Activated naive CD8-positive, alpha-beta T cell treated with anti-CD3 and anti-CD28 coated beads for 36 hours (primary cell): Measurements from ENCODE around the gene ADGRB2. TPM values are rescaled to one million over a fixed set of nuclear protein-coding genes. Genes with fewer than 3 reads are reported as not detected.
A peak's percentile ranks its signal among the peaks of the same experiment; 100 is the strongest.

Experiments
- DNase-seq: peaks from one replicate; pipeline ENCODE4 v3.0.0; 2021
- H3K27ac Mint-ChIP-seq: one replicate; pipeline ENCODE4 v1.8.0; 2022; ENCODE audit warnings: mild to moderate bottlenecking, moderate library complexity, mixed read lengths
- H3K27me3 Mint-ChIP-seq: one replicate; pipeline ENCODE4 v1.8.0; 2022; ENCODE audit warnings: mild to moderate bottlenecking, mixed read lengths
- H3K36me3 Mint-ChIP-seq: one replicate; pipeline ENCODE4 v1.8.0; 2021; ENCODE audit warnings: mild to moderate bottlenecking, mixed read lengths
- H3K4me1 Mint-ChIP-seq: one replicate; pipeline ENCODE4 v1.8.0; 2021; ENCODE audit warnings: mixed read lengths
- H3K4me3 Mint-ChIP-seq: one replicate; pipeline ENCODE4 v1.8.0; 2022; ENCODE audit warnings: mild to moderate bottlenecking, moderate library complexity, mixed read lengths
- H3K9me3 Mint-ChIP-seq: one replicate; pipeline ENCODE4 v1.8.0; 2022; ENCODE audit warnings: mixed read lengths
- total RNA-seq, 2 experiments: library from RNA; stranded (reverse); gene quantifications; one replicate each; pipeline ENCODE4 v1.2.3, GENCODE V29; 2021

ADGRB2 gene
- total RNA-seq, 2 experiments from 2014 or later, result 0.08 to 0.18 TPM

GRCh38 chr1:31780632-31781031, 16.5 kb upstream of the ADGRB2 start:
- H3K9me3 Mint-ChIP-seq, result no peaks in the 10 kb centered on the region
- peaks cover 18% of the 10 kb centered on the region for H3K27me3 Mint-ChIP-seq
- H3K4me3 Mint-ChIP-seq, result no peak overlapping the region
- no peaks in the 10 kb centered on the region for H3K4me1 Mint-ChIP-seq
- H3K27ac Mint-ChIP-seq, result no peak overlapping the region
- no peaks in the 10 kb centered on the region for H3K36me3 Mint-ChIP-seq
- DNase-seq, result no peak

DNA sequence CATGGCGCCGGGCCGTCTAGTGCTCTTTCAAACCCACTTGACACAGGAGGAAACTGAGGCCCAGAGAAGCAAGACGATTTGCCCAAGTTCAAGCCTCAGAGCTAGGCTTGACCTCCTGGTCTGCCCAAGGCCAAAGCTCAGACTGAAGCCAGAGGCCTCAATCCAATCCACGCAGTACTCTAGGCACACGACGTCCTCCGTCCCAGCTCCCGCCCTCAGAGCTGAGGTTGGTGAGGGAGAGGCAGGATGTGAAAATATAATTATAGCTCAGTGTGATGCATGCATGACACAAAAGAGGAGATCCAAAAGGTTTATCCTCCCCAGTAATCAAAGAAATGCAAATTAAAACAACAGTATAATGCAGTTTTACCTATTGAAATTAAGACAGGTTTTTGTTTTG, 15.5 kb upstream of the ADGRB2 start:
- Mint-ChIP-seq H3K4me3 (no peak overlapping the region), H3K27me3 (peaks cover 18% of the 10 kb centered on the region), H3K4me1 (no peaks in the 10 kb centered on the region), H3K36me3 (no peaks in the 10 kb centered on the region), H3K9me3 (no peaks in the 10 kb centered on the region), H3K27ac (no peak overlapping the region)
- DNase-seq, result no peak

GRCh38 chr1:31778763-31779488, 14.8 kb upstream of the ADGRB2 start:
- Mint-ChIP-seq H3K36me3 (no peaks in the 10 kb centered on the region), H3K27me3 (peaks cover 25% of the 10 kb centered on the region), H3K4me3 (no peak overlapping the region), H3K4me1 (peaks cover under 1% of the 10 kb centered on the region), H3K27ac (no peak overlapping the region), H3K9me3 (no peaks in the 10 kb centered on the region)
- no peak for DNase-seq

- Mint-ChIP-seq H3K9me3 (no peaks in the 10 kb centered on the region), H3K27ac (no peak overlapping the region), H3K36me3 (no peaks in the 10 kb centered on the region), H3K4me3 (no peak overlapping the region), H3K4me1 (peaks cover 16% of the 10 kb centered on the region), H3K27me3 (peaks cover 42% of the 10 kb centered on the region)
- DNase-seq, result no peak
These were observed 12.4 kb upstream of the ADGRB2 start for GRCh38 chr1:31776516-31776915.

DNA sequence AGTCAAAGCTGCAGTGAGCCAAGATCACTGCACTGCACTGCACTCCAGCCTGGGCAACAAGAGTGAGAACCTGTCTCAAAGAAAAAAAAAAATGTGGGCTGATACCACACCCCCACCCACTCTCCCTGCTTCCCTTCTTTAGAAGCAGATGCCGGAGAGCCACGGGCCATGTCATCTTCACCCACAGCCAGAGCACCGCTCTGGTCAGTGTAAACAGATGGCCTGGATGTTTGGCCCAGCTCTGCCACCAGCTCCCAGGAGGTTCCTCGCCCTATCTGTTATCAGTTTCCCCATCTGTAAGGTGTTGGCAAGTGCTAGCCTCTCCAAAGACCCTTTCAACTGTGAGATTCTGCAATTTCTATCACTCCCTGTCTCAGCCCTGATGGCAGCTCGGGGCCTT, 11.9 kb upstream of the ADGRB2 start:
- DNase-seq, result no peak
- peaks cover 20% of the 10 kb centered on the region for H3K4me1 Mint-ChIP-seq
- H3K36me3 Mint-ChIP-seq, result no peaks in the 10 kb centered on the region
- no peak overlapping the region for H3K4me3 Mint-ChIP-seq
- H3K27ac Mint-ChIP-seq, result no peak overlapping the region
- peaks cover 42% of the 10 kb centered on the region for H3K27me3 Mint-ChIP-seq
- H3K9me3 Mint-ChIP-seq, result no peaks in the 10 kb centered on the region

DNA sequence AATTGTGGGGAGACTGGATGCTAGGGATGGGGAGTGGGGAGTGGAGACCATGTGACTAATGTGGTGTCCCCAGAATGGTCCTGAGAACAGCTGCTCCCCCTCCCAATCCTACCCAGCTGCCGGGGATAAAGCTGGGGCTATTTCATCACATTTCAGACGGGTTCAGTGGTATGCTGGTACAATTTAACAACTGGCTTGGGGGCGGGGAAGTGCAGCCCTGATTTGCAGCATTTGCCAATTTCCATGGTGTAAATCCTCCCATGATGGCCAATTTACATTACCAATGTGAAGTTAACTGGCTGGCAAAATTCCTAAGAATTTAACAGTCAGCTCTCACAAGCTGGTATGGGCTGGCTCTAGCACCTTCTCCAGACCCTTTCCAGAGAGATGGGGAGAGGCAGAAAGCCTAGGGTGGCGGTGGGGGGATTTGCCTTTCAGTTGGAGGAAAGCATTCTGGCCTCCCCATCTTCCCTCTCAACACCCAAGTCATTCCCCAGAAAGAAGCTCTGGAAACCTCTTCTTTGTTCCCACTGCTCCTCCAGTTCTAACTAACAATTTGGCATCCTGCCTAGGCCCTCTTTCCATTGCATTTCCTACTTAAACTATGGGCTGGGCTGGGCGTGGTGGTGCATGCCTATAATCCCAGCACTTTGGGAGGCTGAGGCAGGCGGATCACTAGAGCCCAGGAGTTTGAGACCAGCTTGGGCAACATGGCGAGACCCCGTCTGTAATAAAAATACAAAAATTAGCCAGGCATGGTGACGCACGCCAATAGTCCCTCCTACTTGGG, 11.3 kb upstream of the ADGRB2 start:
- Mint-ChIP-seq H3K9me3 (no peaks in the 10 kb centered on the region), H3K27me3 (peaks cover 42% of the 10 kb centered on the region), H3K36me3 (no peaks in the 10 kb centered on the region), H3K27ac (no peak overlapping the region), H3K4me3 (no peak overlapping the region), H3K4me1 (peaks cover 24% of the 10 kb centered on the region)
- DNase-seq, result no peak

GRCh38 chr1:31774495-31774894, 10.4 kb upstream of the ADGRB2 start:
- Mint-ChIP-seq H3K9me3 (no peaks in the 10 kb centered on the region), H3K36me3 (no peaks in the 10 kb centered on the region), H3K4me3 (no peak overlapping the region), H3K27ac (no peak overlapping the region), H3K27me3 (peaks cover 38% of the 10 kb centered on the region), H3K4me1 (peaks cover 25% of the 10 kb centered on the region)
- DNase-seq, result no peak

DNA sequence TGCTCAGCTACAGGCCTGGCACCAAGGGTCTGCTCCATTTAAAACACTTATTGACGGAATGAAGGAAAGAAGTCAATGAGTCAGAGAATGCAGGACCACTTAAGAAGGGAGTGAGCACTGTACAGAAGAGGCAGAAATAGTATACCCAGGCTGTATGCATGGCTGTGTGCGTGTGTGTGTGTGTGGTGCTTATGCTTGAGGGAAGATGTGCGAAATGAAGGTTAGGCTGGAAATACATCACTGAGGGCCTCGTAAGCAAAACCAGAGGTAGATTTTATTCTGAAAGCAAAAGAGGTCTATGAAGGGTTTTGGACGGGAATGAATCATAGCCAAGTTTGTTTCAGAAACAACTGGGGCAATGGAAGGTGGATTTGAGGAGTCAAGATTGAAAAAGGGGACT, 9.7 kb upstream of the ADGRB2 start:
- Mint-ChIP-seq H3K9me3 (no peaks in the 10 kb centered on the region), H3K27ac (no peak overlapping the region), H3K4me1 (peaks cover 30% of the 10 kb centered on the region), H3K27me3 (peaks cover 35% of the 10 kb centered on the region), H3K4me3 (no peak overlapping the region), H3K36me3 (no peaks in the 10 kb centered on the region)
- DNase-seq, result no peak

DNA sequence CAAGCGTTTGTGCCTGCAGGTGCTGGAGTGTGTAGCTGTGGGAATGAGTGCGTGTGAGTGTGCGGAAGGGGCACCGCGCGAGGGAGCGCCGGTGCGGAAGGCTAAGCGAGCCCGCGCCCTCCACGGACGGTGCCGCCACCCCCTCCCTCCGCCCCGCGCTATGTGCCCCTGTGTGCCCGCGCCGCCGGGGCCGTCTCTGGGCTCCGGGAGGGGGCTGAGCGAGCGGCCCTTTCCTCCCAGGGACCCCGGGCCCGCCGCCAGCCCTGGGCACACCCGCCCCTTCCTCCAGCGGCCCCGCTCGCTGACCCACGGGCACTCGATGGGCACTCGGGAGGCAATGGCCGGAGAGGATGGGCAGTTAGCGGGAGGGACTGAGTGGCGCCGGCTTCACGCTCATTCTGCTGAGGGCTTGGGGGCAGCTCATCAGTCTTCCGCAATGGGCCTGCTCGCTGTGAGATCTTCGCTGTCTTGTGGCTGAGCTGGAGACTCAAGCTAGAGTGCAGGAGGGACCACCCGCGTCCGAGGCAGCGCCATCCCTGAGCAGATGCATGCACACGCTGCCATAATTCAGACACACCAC, 8.6 kb upstream of the ADGRB2 start:
- DNase-seq, result no peak
- H3K4me1 Mint-ChIP-seq, result peaks cover 32% of the 10 kb centered on the region

DNA sequence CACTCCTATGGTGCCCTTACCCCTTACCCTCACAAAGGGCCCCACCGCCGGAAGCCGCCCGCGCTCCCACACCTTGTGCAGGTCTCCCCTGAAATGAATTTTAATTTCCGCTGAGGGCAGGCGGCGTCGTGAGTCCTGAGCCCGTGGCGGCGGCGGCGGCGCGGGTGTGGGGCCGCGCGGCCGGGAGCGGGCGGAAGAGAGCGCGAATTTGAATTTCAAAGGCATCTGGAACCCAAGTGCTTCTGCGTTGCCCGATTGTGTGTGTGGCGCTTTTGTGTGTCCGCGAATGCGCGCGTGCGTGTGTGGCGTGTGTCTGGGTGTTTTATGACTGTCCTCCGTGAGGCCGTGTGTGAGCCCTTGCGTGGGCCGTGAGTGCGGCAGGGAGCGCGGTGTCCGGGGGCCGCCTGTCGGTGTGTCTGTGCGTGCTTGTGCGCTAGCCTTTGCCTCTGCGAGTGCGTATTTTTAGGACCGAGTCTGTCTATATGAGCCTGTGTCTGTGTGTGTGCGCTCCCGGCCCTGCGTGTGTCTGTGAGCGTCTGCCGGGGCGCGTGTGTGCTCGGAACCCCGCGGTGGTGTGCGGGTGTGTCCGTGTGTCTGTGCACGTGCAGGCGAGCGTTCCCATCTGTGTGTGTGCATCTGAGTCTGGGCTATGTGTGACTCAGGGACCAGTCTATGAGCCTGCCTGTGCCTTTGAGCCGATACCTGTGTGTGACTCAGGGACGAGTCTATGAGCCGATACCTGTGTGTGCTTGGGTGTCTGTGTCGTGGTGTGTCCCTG, 7.9 kb upstream of the ADGRB2 start:
- peak overlapping the region; percentile 75 for H3K4me3 Mint-ChIP-seq
- peaks cover 29% of the 10 kb centered on the region for H3K27me3 Mint-ChIP-seq
- H3K36me3 Mint-ChIP-seq, result no peaks in the 10 kb centered on the region
- no peaks in the 10 kb centered on the region for H3K9me3 Mint-ChIP-seq
- DNase-seq, result peak; percentile 45
- H3K27ac Mint-ChIP-seq, result peak overlapping the region; percentile 49
- H3K4me1 Mint-ChIP-seq, result peaks cover 32% of the 10 kb centered on the region

More for the DNA sequence above, 8.6 kb upstream of the ADGRB2 start:
- Mint-ChIP-seq H3K4me3 (peak overlapping the region; percentile 75), H3K36me3 (no peaks in the 10 kb centered on the region), H3K9me3 (no peaks in the 10 kb centered on the region), H3K27me3 (peaks cover 35% of the 10 kb centered on the region), H3K27ac (no peak overlapping the region)

DNA sequence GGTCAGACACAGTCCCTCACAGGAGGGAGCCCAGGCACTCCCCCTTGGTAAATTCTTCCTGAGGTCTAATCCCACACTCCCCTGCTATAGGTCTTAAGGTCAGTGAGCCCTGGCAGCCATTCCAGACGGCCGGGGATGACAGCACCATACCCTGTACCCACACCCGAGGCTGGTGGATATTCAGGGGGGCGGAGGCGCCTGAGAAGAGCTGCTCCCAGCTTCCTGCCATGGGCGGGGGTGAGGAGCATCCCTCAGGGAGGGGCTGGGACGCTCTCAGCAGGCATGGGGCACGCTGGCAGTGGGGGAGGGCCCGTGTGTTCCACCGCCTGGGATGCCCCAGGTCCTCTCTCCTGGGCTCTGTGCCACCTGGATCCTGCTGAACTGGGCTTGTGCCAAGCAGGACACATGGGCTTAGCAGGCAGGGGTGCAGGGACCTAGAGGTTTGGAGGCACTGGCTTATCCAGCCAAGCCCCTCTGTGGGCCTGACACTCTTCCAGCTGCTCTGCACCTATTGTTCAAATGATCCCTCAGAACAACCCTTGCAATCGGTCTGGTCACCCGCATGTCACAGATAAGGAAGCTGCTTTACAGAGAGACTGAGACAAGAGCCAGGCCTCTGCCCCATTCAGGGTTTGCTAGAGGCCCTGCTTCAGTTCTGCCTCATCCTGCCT, 5.7 kb upstream of the ADGRB2 start:
- peaks cover 33% of the 10 kb centered on the region for H3K4me1 Mint-ChIP-seq
- DNase-seq, result no peak
- no peaks in the 10 kb centered on the region for H3K9me3 Mint-ChIP-seq
- H3K27ac Mint-ChIP-seq, result no peak overlapping the region
- peaks cover 24% of the 10 kb centered on the region for H3K27me3 Mint-ChIP-seq
- H3K4me3 Mint-ChIP-seq, result no peak overlapping the region
- H3K36me3 Mint-ChIP-seq, result no peaks in the 10 kb centered on the region

DNA sequence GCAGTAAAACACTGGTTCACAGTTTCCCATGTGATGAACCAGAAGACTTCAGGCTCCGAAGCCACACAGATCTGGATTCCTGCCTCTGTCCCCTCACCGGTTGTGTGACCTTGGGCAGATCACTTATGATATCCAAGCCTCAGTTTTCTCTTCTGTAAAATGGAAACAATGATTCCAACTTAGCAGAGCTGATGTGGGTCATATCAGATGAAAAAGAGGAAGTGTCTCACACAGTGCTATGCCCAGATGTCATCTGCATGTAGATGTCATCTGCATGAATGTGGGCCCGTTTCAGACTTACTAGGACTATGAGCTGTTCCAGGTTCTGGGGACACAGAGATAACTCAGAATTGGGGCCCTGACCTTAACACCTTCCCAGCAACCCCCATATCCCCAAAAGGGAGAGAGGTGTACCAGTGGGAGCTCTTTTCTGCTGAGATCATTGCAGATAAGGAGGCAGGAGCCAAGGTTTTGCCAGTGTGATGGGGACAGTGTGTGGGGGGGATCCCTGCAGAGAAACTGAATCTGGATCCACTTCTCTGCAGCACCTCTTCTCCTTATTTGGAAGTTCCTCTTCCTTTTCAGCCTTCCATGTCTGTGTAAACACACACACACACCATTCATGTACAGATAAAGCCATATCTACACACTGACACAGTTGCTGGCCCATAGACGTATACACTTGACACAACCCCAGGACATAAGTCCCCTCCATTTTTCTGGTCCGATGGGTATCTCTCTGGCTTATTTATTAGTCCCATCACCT, 5.0 kb upstream of the ADGRB2 start:
- peaks cover 19% of the 10 kb centered on the region for H3K27me3 Mint-ChIP-seq
- H3K27ac Mint-ChIP-seq, result no peak overlapping the region
- DNase-seq, result no peak
- H3K36me3 Mint-ChIP-seq, result no peaks in the 10 kb centered on the region
- H3K4me1 Mint-ChIP-seq, result peaks cover 36% of the 10 kb centered on the region
- no peak overlapping the region for H3K4me3 Mint-ChIP-seq
- H3K9me3 Mint-ChIP-seq, result no peaks in the 10 kb centered on the region

DNA sequence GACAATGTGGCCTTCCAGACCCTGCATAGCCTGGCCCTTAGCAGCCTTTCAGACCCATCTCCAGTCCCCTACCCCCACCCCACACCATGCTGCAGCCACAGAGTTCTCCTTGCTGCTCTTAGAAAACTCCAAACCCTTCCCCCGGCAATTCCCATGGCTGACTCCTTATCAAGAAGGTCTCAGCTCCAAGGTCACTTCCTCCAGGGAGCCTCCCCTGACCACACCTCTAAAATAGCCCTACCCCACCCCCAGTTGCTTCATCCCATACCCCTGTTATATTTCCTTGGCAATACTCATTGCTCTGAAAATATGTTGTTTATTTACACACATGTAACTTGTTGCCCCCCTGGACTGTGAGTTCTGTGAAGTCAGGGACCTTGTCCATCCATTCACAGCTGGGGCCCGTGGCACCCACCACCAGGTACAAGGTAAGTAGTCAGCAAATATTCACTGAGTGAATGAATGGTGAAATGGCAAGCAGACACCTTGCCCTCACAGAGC, 4.3 kb upstream of the ADGRB2 start:
- H3K9me3 Mint-ChIP-seq, result no peaks in the 10 kb centered on the region
- peaks cover 15% of the 10 kb centered on the region for H3K27me3 Mint-ChIP-seq
- no peak overlapping the region for H3K27ac Mint-ChIP-seq
- H3K36me3 Mint-ChIP-seq, result no peaks in the 10 kb centered on the region
- no peak for DNase-seq
- H3K4me3 Mint-ChIP-seq, result no peak overlapping the region
- peaks cover 35% of the 10 kb centered on the region for H3K4me1 Mint-ChIP-seq

- Mint-ChIP-seq H3K27me3 (peaks cover 17% of the 10 kb centered on the region), H3K4me1 (peaks cover 31% of the 10 kb centered on the region), H3K27ac (no peak overlapping the region), H3K4me3 (no peak overlapping the region), H3K9me3 (no peaks in the 10 kb centered on the region), H3K36me3 (no peaks in the 10 kb centered on the region)
- no peak for DNase-seq
These were observed 3.1 kb upstream of the ADGRB2 start for GRCh38 chr1:31767225-31767624.
